Neutrophil (primary cell): ENCODE measurements around the gene USP34.
"Not testable (repeated sequence)": the region's sequence is repeated elsewhere in the genome, so short reads cannot be mapped to it uniquely, and the experiment has no call there.

ENCODE experiments used
- H3K27ac ChIP-seq: fragments of 200-600 bp; sonication (generic); 2 replicates; pipeline ENCODE4 v1.5.1; 2016; ENCODE audit warnings: mild to moderate bottlenecking, moderate library complexity
- H3K27me3 ChIP-seq: fragments of 200-600 bp; sonication (generic); 2 replicates; pipeline ENCODE4 v1.6.0; 2016; ENCODE audit warnings: mild to moderate bottlenecking
- H3K36me3 ChIP-seq: fragments of 200-600 bp; sonication (generic); 2 replicates; pipeline ENCODE4 v1.5.1; 2017
- H3K4me1 ChIP-seq, 2 experiments: fragments of 200-600 bp in 1 of 2; sonication (generic) in 1 of 2; 1 replicate in 1 of 2; 2 replicates in 1 of 2; pipeline versions ENCODE4 v1.5.1 to v1.6.1; 2013 to 2016; ENCODE audit warnings: low read depth in 1 of 2, low read length in 1 of 2, mild to moderate bottlenecking in 1 of 2, moderate library complexity in 1 of 2; ENCODE audit not compliant: control insufficient read depth in 1 of 2, insufficient read depth in 1 of 2
- H3K4me3 ChIP-seq, 2 experiments: fragments of 200-600 bp in 1 of 2; sonication (generic) in 1 of 2; 1 replicate in 1 of 2; 2 replicates in 1 of 2; pipeline ENCODE4 v1.5.1; 2013 to 2016; ENCODE audit warnings: low read depth in 1 of 2, low read length in 1 of 2, mild to moderate bottlenecking in 1 of 2, moderate library complexity in 1 of 2
- H3K9me3 ChIP-seq: fragments of 200-600 bp; sonication (generic); 2 replicates; pipeline ENCODE4 v1.5.1; 2016
- CTCF ChIP-seq: fragments of 200-600 bp; sonication (generic); IDR thresholded peaks from 2 replicates; pipeline ENCODE4 v1.5.1; 2016; ENCODE audit warnings: antibody characterized with exemption

The USP34 gene

GRCh38 chr2:61210332-61210981 is 260.4 kb downstream of the USP34 start:
- Histone ChIP-seq H3K27ac (no peak overlapping the region), H3K36me3 (peaks cover 91% of the 10 kb centered on the region), H3K9me3 (no peaks in the 10 kb centered on the region), H3K4me3 (no peak overlapping the region), H3K27me3 (no peaks in the 10 kb centered on the region), H3K4me1 (no peaks in the 10 kb centered on the region)
- TF ChIP-seq CTCF: no peak

DNA sequence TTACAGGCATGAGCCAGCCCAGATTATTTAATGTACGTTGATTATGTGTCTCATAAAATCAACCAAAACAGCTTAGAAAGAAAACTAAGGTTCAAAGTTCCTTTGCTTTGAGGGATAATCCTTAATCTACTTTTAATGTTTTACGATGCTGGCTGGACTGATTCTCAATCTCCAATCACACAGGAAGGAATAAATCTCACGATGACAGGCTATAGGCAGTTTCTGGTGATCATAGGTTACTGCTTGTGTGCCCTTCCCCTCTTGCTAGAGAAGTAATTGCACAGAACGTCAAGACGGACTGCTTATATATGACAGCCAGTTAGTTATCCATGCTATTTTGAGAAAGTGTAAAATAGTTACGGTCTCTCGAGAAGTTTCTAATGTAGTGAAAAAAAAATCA is 265.8 kb downstream of the USP34 start:
- no peaks in the 10 kb centered on the region for H3K4me1 ChIP-seq
- no peak for TF ChIP-seq CTCF
- no peak overlapping the region for H3K27ac ChIP-seq
- no peak overlapping the region for H3K4me3 ChIP-seq
- H3K9me3 ChIP-seq: peaks cover 3% of the 10 kb centered on the region
- H3K36me3 ChIP-seq: peaks cover 94% of the 10 kb centered on the region
- no peaks in the 10 kb centered on the region for H3K27me3 ChIP-seq

GRCh38 chr2:61196671-61197070 is 274.2 kb downstream of the USP34 start:
- no peak overlapping the region for H3K4me3 ChIP-seq
- no peak for TF ChIP-seq CTCF
- H3K27ac ChIP-seq: no peak overlapping the region
- H3K4me1 ChIP-seq: no peaks in the 10 kb centered on the region
- H3K36me3 ChIP-seq: peaks cover 77% of the 10 kb centered on the region
- H3K27me3 ChIP-seq: no peaks in the 10 kb centered on the region
- H3K9me3 ChIP-seq: no peaks in the 10 kb centered on the region

GRCh38 chr2:61194646-61195045 is 276.2 kb downstream of the USP34 start:
- not testable (repeated sequence) for H3K27me3 ChIP-seq, H3K4me3 ChIP-seq, H3K9me3 ChIP-seq, H3K4me1 ChIP-seq
- Histone ChIP-seq H3K27ac (peak overlapping the region; percentile 29), H3K36me3 (peaks cover 82% of the 10 kb centered on the region)

DNA sequence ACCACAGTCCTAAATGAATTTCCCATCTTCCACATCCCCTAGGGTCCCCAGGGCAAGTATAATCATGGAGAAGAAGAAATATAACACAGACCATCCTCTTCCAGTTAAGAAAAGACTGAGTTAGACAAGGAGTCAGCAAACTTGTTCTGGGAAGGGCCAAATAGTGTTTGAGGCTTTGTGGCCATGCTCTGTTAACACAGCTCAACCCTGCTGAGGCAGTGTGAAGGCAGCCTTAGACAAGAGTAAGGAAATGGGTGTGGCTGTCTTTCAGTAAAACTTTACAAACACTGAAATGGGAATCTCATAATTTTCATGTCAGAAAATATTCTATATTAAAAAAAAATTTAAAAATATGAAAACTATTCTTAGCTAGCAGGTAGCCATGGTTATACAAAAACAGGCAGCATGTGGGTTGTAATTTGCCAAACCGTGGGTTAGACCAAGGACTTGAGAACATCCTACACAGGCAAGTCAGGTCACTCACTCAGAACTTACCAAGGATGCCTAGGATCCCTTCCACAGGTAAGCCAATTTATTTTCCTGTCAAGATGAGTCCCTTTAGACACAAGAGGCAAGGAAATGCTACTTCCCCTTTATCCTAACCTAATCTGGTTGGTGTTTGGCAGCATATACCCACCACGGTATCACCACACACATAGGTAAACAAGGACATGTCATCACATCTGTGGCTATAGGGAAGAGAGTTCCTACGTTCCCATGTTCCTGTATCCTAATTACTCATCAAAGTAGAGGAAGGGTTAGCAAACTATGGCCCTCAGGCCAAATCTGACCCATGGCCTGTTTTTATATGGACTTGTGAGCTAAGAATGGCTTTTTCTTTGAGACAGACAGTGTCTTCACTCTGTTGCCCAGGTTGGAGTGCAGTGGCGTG is 277.0 kb downstream of the USP34 start:
- Histone ChIP-seq H3K4me3 (no peak overlapping the region), H3K9me3 (no peaks in the 10 kb centered on the region), H3K27ac (peak overlapping the region; percentile 29), H3K27me3 (no peaks in the 10 kb centered on the region), H3K36me3 (peaks cover 84% of the 10 kb centered on the region), H3K4me1 (no peaks in the 10 kb centered on the region)
- TF ChIP-seq CTCF: no peak

DNA sequence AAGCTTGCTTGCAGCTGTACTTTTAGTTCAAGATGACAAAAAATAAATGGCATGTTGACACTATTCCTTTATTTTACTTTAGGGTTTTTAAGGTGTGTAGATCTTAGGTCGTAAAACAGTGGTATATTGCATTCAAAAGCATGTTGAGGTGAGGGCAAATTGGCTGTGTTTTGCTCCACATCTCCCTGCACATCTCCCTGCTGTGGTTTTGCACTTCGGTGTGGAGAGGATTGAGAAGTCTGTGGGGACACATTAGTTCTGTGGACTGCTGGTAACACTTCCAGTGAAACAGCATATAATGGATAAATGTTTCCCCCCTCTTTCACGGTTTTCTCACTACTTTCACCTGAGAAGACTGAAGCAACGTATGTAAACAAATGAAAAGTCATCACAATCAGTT is 283.8 kb downstream of the USP34 start:
- Histone ChIP-seq H3K4me3 (no peak overlapping the region), H3K9me3 (no peaks in the 10 kb centered on the region), H3K27me3 (no peaks in the 10 kb centered on the region), H3K27ac (no peak overlapping the region), H3K4me1 (no peaks in the 10 kb centered on the region), H3K36me3 (peaks cover 99% of the 10 kb centered on the region)
- TF ChIP-seq CTCF: no peak
